ENCODE data around the gene HOMER2.
"Not testable (repeated sequence)": the region's sequence is repeated elsewhere in the genome, so short reads cannot be mapped to it uniquely, and the experiment has no call there.

- TF ChIP-seq REST (IDR thresholded peaks at IDR 0.05; ENCODE audit: unreplicated experiment); EZH2 (IDR thresholded peaks at IDR 0.05; ENCODE audit: low read depth, unreplicated experiment); POLR2AphosphoS5 (IDR thresholded peaks at IDR 0.05; ENCODE audit: low read depth); CTCF (conservative IDR thresholded peaks at IDR 0.05; ENCODE audit: low read depth in 2 of 2); EZH2phosphoT487 (IDR thresholded peaks at IDR 0.05; ENCODE audit: unreplicated experiment); JUNB (IDR thresholded peaks at IDR 0.05; ENCODE audit: unreplicated experiment); ETS1 (IDR thresholded peaks at IDR 0.05); CREB1 (CRISPR knock-in tag; IDR thresholded peaks at IDR 0.05; ENCODE audit: low read depth); STAT1 (IDR thresholded peaks at IDR 0.05; ENCODE audit: unreplicated experiment): not testable (repeated sequence)
These were observed 86.9 kb downstream of the HOMER2 start for GRCh38 chr15:82865581-82865980.

Data from GM23338 (cell line).